Measurements from ENCODE around the gene PARK7. TPM values are rescaled to one million over a fixed set of nuclear protein-coding genes. Genes with fewer than 3 reads are reported as not detected.
A peak's percentile ranks its signal among the peaks of the same experiment; 100 is the strongest.

PARK7 gene
- total RNA-seq, 1 donor from 2014 or later, result 187 TPM

DNA sequence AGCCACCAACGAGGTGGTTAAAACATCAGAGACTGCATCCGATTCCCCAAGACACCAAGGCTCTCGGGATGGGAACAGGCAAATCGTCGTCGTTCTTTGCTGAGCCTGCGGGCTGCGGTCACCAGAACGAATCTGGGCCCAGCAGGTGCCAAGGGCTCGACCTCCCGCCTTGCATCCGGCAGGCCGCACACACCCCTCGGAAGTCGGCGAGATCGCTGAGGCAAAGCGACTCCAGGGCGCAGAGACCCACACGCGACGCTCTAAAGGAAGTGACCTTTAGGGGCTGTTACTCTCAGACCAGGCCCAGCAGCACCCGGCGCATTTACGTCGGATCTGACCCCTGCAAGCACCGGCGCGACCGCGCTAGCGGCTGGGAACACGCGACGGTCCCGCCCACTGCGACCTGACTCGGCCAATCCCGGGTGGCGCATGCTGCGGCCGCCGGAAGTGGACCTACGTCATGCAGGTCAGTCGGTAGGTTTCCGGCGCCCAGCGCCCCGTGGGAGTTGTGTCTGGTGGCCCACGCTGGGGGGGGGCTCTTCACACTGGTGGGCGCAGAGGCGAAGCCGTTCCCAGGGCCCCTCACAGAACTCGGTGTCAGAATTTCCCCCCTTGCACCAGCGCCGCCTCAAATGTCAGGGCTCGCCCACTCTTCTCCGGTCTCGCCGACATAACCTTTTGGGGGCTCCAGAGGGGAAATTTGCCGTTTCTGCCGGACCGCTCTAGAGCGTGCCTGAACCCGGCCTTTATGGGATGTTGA lies 7.5 kb upstream of the PARK7 start:
- peaks cover 6% of the 10 kb centered on the region for H3K4me1 ChIP-seq
- H3K27ac ChIP-seq, result peak overlapping the region; percentile 96
- H3K9me3 ChIP-seq, result no peaks in the 10 kb centered on the region
- TF ChIP-seq, protein P1, sequence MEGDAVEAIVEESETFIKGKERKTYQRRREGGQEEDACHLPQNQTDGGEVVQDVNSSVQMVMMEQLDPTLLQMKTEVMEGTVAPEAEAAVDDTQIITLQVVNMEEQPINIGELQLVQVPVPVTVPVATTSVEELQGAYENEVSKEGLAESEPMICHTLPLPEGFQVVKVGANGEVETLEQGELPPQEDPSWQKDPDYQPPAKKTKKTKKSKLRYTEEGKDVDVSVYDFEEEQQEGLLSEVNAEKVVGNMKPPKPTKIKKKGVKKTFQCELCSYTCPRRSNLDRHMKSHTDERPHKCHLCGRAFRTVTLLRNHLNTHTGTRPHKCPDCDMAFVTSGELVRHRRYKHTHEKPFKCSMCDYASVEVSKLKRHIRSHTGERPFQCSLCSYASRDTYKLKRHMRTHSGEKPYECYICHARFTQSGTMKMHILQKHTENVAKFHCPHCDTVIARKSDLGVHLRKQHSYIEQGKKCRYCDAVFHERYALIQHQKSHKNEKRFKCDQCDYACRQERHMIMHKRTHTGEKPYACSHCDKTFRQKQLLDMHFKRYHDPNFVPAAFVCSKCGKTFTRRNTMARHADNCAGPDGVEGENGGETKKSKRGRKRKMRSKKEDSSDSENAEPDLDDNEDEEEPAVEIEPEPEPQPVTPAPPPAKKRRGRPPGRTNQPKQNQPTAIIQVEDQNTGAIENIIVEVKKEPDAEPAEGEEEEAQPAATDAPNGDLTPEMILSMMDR (IDR thresholded peaks at IDR 0.05), result no peak
- DNase-seq (peak; percentile 99), ATAC-seq (peak; percentile 99 to 100)
- H3K36me3 ChIP-seq, result no peaks in the 10 kb centered on the region
- no peaks in the 10 kb centered on the region for H3K27me3 ChIP-seq (ENCODE audit: low read depth)
- peak overlapping the region; percentile 66 for H3K4me3 ChIP-seq
- intact Hi-C loops (cut with DNase I), result no loop called here

- Histone ChIP-seq H3K27ac (peak overlapping the region; percentile 96), H3K4me3 (peak overlapping the region; percentile 66), H3K9me3 (no peaks in the 10 kb centered on the region), H3K4me1 (peaks cover 6% of the 10 kb centered on the region), H3K36me3 (no peaks in the 10 kb centered on the region), H3K27me3 (ENCODE audit: low read depth) (no peaks in the 10 kb centered on the region)
- DNase-seq (no peak), ATAC-seq (no peak)
- intact Hi-C loops (cut with DNase I), result no loop called here
- TF ChIP-seq, protein P1 (IDR thresholded peaks at IDR 0.05), result no peak
Measured at GRCh38 chr1:7954683-7955082, 6.8 kb upstream of the PARK7 start.

- ATAC-seq (no peak), DNase-seq (no peak)
- Histone ChIP-seq H3K4me1 (peaks cover 13% of the 10 kb centered on the region), H3K27ac (no peak overlapping the region), H3K27me3 (ENCODE audit: low read depth) (no peaks in the 10 kb centered on the region), H3K4me3 (no peak overlapping the region), H3K36me3 (no peaks in the 10 kb centered on the region), H3K9me3 (no peaks in the 10 kb centered on the region)
- TF ChIP-seq, protein P1 (IDR thresholded peaks at IDR 0.05), result no peak
- intact Hi-C loops (cut with DNase I), result no loop called here
Measured at GRCh38 chr1:7956218-7957032, 5.1 kb upstream of the PARK7 start.

GRCh38 chr1:7960165-7960564 lies 1.3 kb upstream of the PARK7 start:
- peaks cover 24% of the 10 kb centered on the region for H3K36me3 ChIP-seq
- intact Hi-C loops (cut with DNase I), result no loop called here
- peaks cover 27% of the 10 kb centered on the region for H3K4me1 ChIP-seq
- H3K27me3 ChIP-seq (ENCODE audit: low read depth), result no peaks in the 10 kb centered on the region
- H3K9me3 ChIP-seq, result no peaks in the 10 kb centered on the region
- ATAC-seq (no peak), DNase-seq (no peak)
- no peak overlapping the region for H3K27ac ChIP-seq
- peak overlapping the region; percentile 86 for H3K4me3 ChIP-seq
- TF ChIP-seq, protein P1 (IDR thresholded peaks at IDR 0.05), result no peak

GRCh38 chr1:7960867-7961215 lies 670 bp upstream of the PARK7 start:
- ATAC-seq (no peak), DNase-seq (no peak)
- Histone ChIP-seq H3K27me3 (ENCODE audit: low read depth) (no peaks in the 10 kb centered on the region), H3K27ac (peak overlapping the region; percentile 91), H3K4me3 (peak overlapping the region; percentile 86), H3K4me1 (peaks cover 27% of the 10 kb centered on the region), H3K9me3 (no peaks in the 10 kb centered on the region), H3K36me3 (peaks cover 31% of the 10 kb centered on the region)
- intact Hi-C loops (cut with DNase I), result no loop called here
- TF ChIP-seq, protein P1 (IDR thresholded peaks at IDR 0.05), result no peak

All from lower lobe of right lung (tissue), 2 donors.